ENCODE data around the gene PPT2. TPM values are rescaled to one million over a fixed set of nuclear protein-coding genes. Genes with fewer than 3 reads are reported as not detected.
A peak's percentile ranks its signal among the peaks of the same experiment; 100 is the strongest.

PPT2 gene
- total and polyA plus RNA-seq, 2 of the 8 experiments (the other 6 are each of a cell fraction or from before 2014, with no cell fraction given): 24.1 to 39.5 TPM

DNA sequence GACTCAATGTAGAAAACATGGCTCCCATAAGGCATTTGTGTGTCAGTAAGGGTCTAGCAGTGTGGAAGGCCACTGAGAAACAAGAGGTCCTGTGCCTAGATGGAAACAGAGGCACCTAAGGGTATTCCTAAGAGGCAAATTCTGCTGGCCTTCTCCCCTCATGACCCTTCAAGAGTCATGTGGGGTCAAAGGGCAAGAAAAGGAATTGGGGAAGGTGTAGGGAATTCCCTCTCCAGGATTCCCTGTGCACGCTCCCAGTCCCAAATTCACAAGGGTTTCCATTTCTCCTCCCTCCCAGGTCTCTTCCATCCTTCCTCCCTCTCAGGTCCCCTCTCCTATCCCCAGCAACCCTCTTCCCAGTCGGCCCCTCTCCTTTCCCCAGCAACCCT is 21.4 kb downstream of the PPT2 start:
- no peak overlapping the region for H4K8ac ChIP-seq (ENCODE audit: extremely low read depth, insufficient read depth, low read length)
- peaks cover 9% of the 10 kb centered on the region; the same call in 1 of the 2 replicates for H3K79me1 ChIP-seq (ENCODE audit: low read depth, low read length)
- H2BK12ac ChIP-seq (ENCODE audit: low read depth, low read length): no peak overlapping the region
- H3K36me3 ChIP-seq (ENCODE audit: control insufficient read depth in 2 of 4, insufficient read depth in 4 of 4, low read length in 3 of 4): peaks cover 0 to 18% (median 9%) of the 10 kb centered on the region in 4 experiments; a peak in 5 of 8 replicates
- peak overlapping the region; percentile 99 to 100 for H3K4me2 ChIP-seq (ENCODE audit: insufficient read depth in 1 of 2, low read depth in 2 of 2, low read length in 2 of 2)
- no peak overlapping the region for H3K14ac ChIP-seq (ENCODE audit: insufficient read length)
- H3K27ac ChIP-seq (ENCODE audit: low read depth, low read length): peak overlapping the region; percentile 79
- H2BK15ac ChIP-seq (ENCODE audit: low read length): no peak overlapping the region
- ChIA-PET CTCF (ENCODE audit: partially characterized antibody) (no interaction called here), POLR2A (ENCODE audit: partially characterized antibody) (no interaction called here)
- H2BK120ac ChIP-seq (replicated peaks; ENCODE audit: low read depth, low read length): no peak overlapping the region
- H3K23me2 ChIP-seq (ENCODE audit: low read depth, low read length): peaks cover 26% of the 10 kb centered on the region
- DNase-seq (ENCODE audit: low read depth in 1 of 2, low spot score in 2 of 2) (no peak), FAIRE-seq (no peak)
- H2BK5ac ChIP-seq (ENCODE audit: low read depth, low read length): peak overlapping the region; percentile 12; the same call in 1 of the 2 replicates
- H3K9ac ChIP-seq (replicated peaks in 1 of 4; ENCODE audit: extremely low read depth in 1 of 4, low read depth in 3 of 4, low read length in 3 of 4): peak overlapping the region; percentile 52 to 68 (median 66); a peak in 6 of 7 replicates
- peaks cover 5 to 21% (median 9%) of the 10 kb centered on the region in 4 experiments; a peak in 6 of 7 replicates for H3K4me1 ChIP-seq (replicated peaks in 1 of 4; ENCODE audit: control insufficient read depth in 3 of 4, insufficient read depth in 4 of 4, low read length in 3 of 4)
- no peak overlapping the region for H3K23ac ChIP-seq (ENCODE audit: insufficient read length)
- no peak overlapping the region; the same call in 1 of the 2 replicates for H3K18ac ChIP-seq (ENCODE audit: extremely low read depth, low read length)
- peak overlapping the region; percentile 91 to 99 (median 95) for H3K4me3 ChIP-seq (ENCODE audit: extremely low read depth in 1 of 4, insufficient read depth in 2 of 4, low read depth in 3 of 4, low read length in 4 of 4)
- no peak overlapping the region for H2AFZ ChIP-seq (ENCODE audit: low read length)
- H2AK5ac ChIP-seq (ENCODE audit: low read depth, low read length): no peak overlapping the region
- H4K20me1 ChIP-seq (replicated peaks in 1 of 2; ENCODE audit: control insufficient read depth in 1 of 2, insufficient read depth in 2 of 2, low read length in 2 of 2): peaks cover 6 to 7% of the 10 kb centered on the region in 2 experiments
- H3K56ac ChIP-seq (replicated peaks; ENCODE audit: insufficient read length, low read depth, low read length): peak overlapping the region; percentile 34
- no peak overlapping the region for H4K5ac ChIP-seq (ENCODE audit: insufficient read length, low read depth, low read length)
- 0% methylated on average over 2 of the region's 2 CpGs; no CpG with 5 or more reads in 1 of the 2 experiments for WGBS, 2 experiments (ENCODE audit: extremely low coverage in 1 of 2, insufficient coverage in 1 of 2, insufficient read length in 1 of 2, insufficient replicate concordance in 2 of 2, low coverage in 1 of 2, low lambda C conversion rate in 2 of 2, missing lambda C conversion rate in 1 of 2)
- H3K79me2 ChIP-seq (ENCODE audit: control insufficient read depth in 1 of 2, insufficient read depth in 2 of 2, low read length in 2 of 2): peaks cover 13 to 50% of the 10 kb centered on the region in 2 experiments
- no peaks in the 10 kb centered on the region for H3K9me3 ChIP-seq (ENCODE audit: insufficient read depth in 2 of 2, low read depth in 1 of 2, low read length in 1 of 2)
- H2BK20ac ChIP-seq (ENCODE audit: low read length): no peak overlapping the region
- H4K91ac ChIP-seq (replicated peaks; ENCODE audit: insufficient read length, low read length): peak overlapping the region; percentile 48
- H3K4ac ChIP-seq (replicated peaks; ENCODE audit: insufficient read length, low read depth, low read length): no peak overlapping the region
- H3K27me3 ChIP-seq (replicated peaks in 1 of 4; ENCODE audit: control insufficient read depth in 3 of 4, extremely low read depth in 1 of 4, insufficient read depth in 3 of 4, low read length in 3 of 4): no peaks in the 10 kb centered on the region
- TF ChIP-seq ZNF274 (IDR thresholded peaks at IDR 0.05; ENCODE audit: borderline replicate concordance, extremely low read depth, low read length) (no peak), SAP30 (IDR thresholded peaks at IDR 0.05; ENCODE audit: insufficient read depth, insufficient replicate concordance, low read length) (no peak), SIX5 (IDR thresholded peaks at IDR 0.05; ENCODE audit: low read depth, low read length) (no peak), CHD1 (IDR thresholded peaks at IDR 0.05; ENCODE audit: low read depth, low read length) (no peak), POLR2AphosphoS5 (IDR thresholded peaks at IDR 0.05; ENCODE audit: low read depth, low read length) (no peak), EP300 (IDR thresholded peaks at IDR 0.05; ENCODE audit: borderline replicate concordance in 1 of 2, low read depth in 2 of 2, low read length in 2 of 2) (no peak), HDAC2 (IDR thresholded peaks at IDR 0.05; ENCODE audit: borderline replicate concordance in 1 of 2, low read depth in 2 of 2, low read length in 2 of 2) (no peak), JUND (IDR thresholded peaks at IDR 0.05; ENCODE audit: low read length) (no peak), BRCA1 (IDR thresholded peaks at IDR 0.05; ENCODE audit: low read depth, low read length) (no peak), YY1 (IDR thresholded peaks at IDR 0.05; ENCODE audit: low read depth, low read length) (no peak), TEAD4 (IDR thresholded peaks at IDR 0.05; ENCODE audit: low read depth, low read length) (no peak)
- TF ChIP-seq, protein P1, sequence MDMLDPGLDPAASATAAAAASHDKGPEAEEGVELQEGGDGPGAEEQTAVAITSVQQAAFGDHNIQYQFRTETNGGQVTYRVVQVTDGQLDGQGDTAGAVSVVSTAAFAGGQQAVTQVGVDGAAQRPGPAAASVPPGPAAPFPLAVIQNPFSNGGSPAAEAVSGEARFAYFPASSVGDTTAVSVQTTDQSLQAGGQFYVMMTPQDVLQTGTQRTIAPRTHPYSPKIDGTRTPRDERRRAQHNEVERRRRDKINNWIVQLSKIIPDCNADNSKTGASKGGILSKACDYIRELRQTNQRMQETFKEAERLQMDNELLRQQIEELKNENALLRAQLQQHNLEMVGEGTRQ (IDR thresholded peaks at IDR 0.05; ENCODE audit: low read length): no peak
- TF ChIP-seq, protein P2, sequence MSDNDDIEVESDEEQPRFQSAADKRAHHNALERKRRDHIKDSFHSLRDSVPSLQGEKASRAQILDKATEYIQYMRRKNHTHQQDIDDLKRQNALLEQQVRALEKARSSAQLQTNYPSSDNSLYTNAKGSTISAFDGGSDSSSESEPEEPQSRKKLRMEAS (IDR thresholded peaks at IDR 0.05): no peak

Data from H1 (cell line).